GM12878 (cell line): ENCODE data around the gene RNF166. TPM values are rescaled to one million over a fixed set of nuclear protein-coding genes. Genes with fewer than 3 reads are reported as not detected.

Experiments
- CHD1 ChIP-seq: IDR thresholded peaks from 2 replicates; pipeline ENCODE4 v1.6.1; 2012; ENCODE audit warnings: low read depth, low read length, improper control_type of control experiment
- CHD4 ChIP-seq: fragments of 200-600 bp; sonication (generic); IDR thresholded peaks from 2 replicates; pipeline ENCODE4 v1.6.1; 2016; ENCODE audit warnings: mild to moderate bottlenecking
- CTCF ChIP-seq, 3 experiments: IDR thresholded peaks in 2 of 3; conservative IDR thresholded peaks in 1 of 3; 2 replicates each; pipeline ENCODE4 v1.5.1; 2011; ENCODE audit warnings: low read depth in 3 of 3, low read length in 3 of 3, mild to moderate bottlenecking in 3 of 3, control low read depth in 2 of 3, moderate library complexity in 2 of 3, inconsistent platforms in 1 of 3, mixed read lengths in 1 of 3; ENCODE audit not compliant: control insufficient read depth in 2 of 3, insufficient read depth in 1 of 3; ENCODE audit errors: extremely low read depth in 1 of 3
- FOXM1 ChIP-seq: IDR thresholded peaks from 2 replicates; pipeline ENCODE4 v1.6.1; 2012; ENCODE audit warnings: low read depth, mild to moderate bottlenecking, inconsistent platforms, low read length, moderate library complexity
- GABPA ChIP-seq: IDR thresholded peaks from 2 replicates; pipeline ENCODE4 v1.6.1; 2014; ENCODE audit warnings: antibody characterized with exemption, low read depth, mild to moderate bottlenecking, inconsistent platforms
- HDGF ChIP-seq: fragments of 450-650 bp; IDR thresholded peaks from 2 replicates; pipeline ENCODE4 v1.6.1; 2016; ENCODE audit warnings: antibody characterized with exemption
- HSF1 ChIP-seq: fragments of 150-350 bp; IDR thresholded peaks from 2 replicates; pipeline ENCODE4 v1.6.1; 2014; ENCODE audit warnings: mild to moderate bottlenecking, low read depth, low read length
- IKZF2 ChIP-seq, 2 experiments: fragments of 450-650 bp; IDR thresholded peaks; 2 replicates each; pipeline ENCODE4 v1.6.1; 2017; ENCODE audit warnings: mild to moderate bottlenecking in 2 of 2, moderate library complexity in 2 of 2
- NR2F1 ChIP-seq: fragments of 450-650 bp; conservative IDR thresholded peaks from 2 replicates; pipeline ENCODE4 v1.6.1; 2017; ENCODE audit warnings: mild to moderate bottlenecking
- SMAD1 ChIP-seq: fragments of 450-650 bp; IDR thresholded peaks from 2 replicates; pipeline ENCODE4 v1.6.1; 2018; ENCODE audit warnings: mild to moderate bottlenecking, low read depth; ENCODE audit not compliant: partially characterized antibody
- SP1 ChIP-seq: IDR thresholded peaks from one replicate; pipeline ENCODE4 v1.6.1; 2011; ENCODE audit warnings: low read depth, low read length
- SREBF2 ChIP-seq: IDR thresholded peaks from 2 replicates; pipeline ENCODE4 v1.6.1; 2012; ENCODE audit warnings: mild to moderate bottlenecking, low read length
- SUPT20H ChIP-seq: IDR thresholded peaks from 2 replicates; pipeline ENCODE4 v1.6.1; 2011; ENCODE audit warnings: low read depth, mild to moderate bottlenecking, low read length, moderate library complexity, borderline replicate concordance; ENCODE audit not compliant: control insufficient read depth
- SUZ12 ChIP-seq: fragments of 200-600 bp; sonication (generic); IDR thresholded peaks from one replicate; pipeline ENCODE4 v1.6.1; 2018; ENCODE audit warnings: antibody characterized with exemption, mild to moderate bottlenecking; ENCODE audit not compliant: unreplicated experiment
- USF1 ChIP-seq: IDR thresholded peaks from 2 replicates; pipeline ENCODE4 v1.6.1; 2011; ENCODE audit warnings: borderline replicate concordance, low read depth, mild to moderate bottlenecking, moderate library complexity, mixed read lengths, low read length; ENCODE audit not compliant: insufficient read depth; ENCODE audit errors: extremely low read length
- YY1 ChIP-seq: IDR thresholded peaks from 2 replicates; pipeline ENCODE4 v1.6.1; 2011; ENCODE audit warnings: low read depth, mild to moderate bottlenecking, low read length
- ZBTB11 ChIP-seq: fragments of 450-650 bp; formaldehyde crosslinking; IDR thresholded peaks from 2 replicates; pipeline ENCODE4 v1.5.0; 2022; ENCODE audit warnings: mild to moderate bottlenecking, missing genetic modification characterization
- polyA plus RNA-seq, 11 experiments: library from polyadenylated mRNA; depleted of rRNA in 4 of 11; unstranded in 6 of 11; stranded (reverse) in 5 of 11; fragments of >200 nt; fragmentation: Nextera tagmentation in 4 of 11; fragmentation: Illumina TruSeq in 1 of 11; extraction: Ambion mirVana in 4 of 11; extraction: Trizol in 1 of 11; gene quantifications; 1 replicate in 1 of 11; 2 replicates in 10 of 11; pipeline versions ENCODE4 v1.2.1 to v1.2.3, GENCODE V29; 2011 to 2016; ENCODE audit warnings: inconsistent platforms in 2 of 11, missing spikeins in 2 of 11, low read depth in 1 of 11
- total RNA-seq, 4 experiments: library from RNA; depleted of rRNA in 3 of 4; stranded (reverse); fragments of >200 nt in 3 of 4; fragmentation: Illumina TruSeq in 1 of 4; extraction: Trizol in 1 of 4; gene quantifications; 2 replicates each; pipeline versions ENCODE4 v1.2.1 to v1.2.3, GENCODE V29; 2013 to 2021

The RNF166 gene
- total and polyA plus RNA-seq, 10 of the 15 experiments (the other 5 are each of a cell fraction or from before 2014, with no cell fraction given) = 0.48 to 32.8 (median 12.1) TPM

- no peak for TF ChIP-seq CTCF (IDR thresholded peaks at IDR 0.05 in 2 of 3, conservative IDR thresholded peaks at IDR 0.05 in 1 of 3; ENCODE audit: control insufficient read depth in 2 of 3, extremely low read depth in 1 of 3, insufficient read depth in 1 of 3, low read depth in 3 of 3, low read length in 3 of 3)
- TF ChIP-seq CHD4 = no peak
- TF ChIP-seq USF1 = no peak
- no peak for TF ChIP-seq SREBF2
- TF ChIP-seq NR2F1 = peak; percentile 98
- TF ChIP-seq GABPA = no peak; the same call in 1 of the 2 replicates
- TF ChIP-seq CHD1 = no peak
- TF ChIP-seq YY1 = no peak
- no peak for TF ChIP-seq SP1
- TF ChIP-seq SMAD1 = no peak
- TF ChIP-seq SUZ12 = no peak
- no peak for TF ChIP-seq ZBTB11 (CRISPR knock-in tag)
- TF ChIP-seq IKZF2 (IDR thresholded peaks at IDR 0.05) = no peak
- no peak; the same call in 1 of the 2 replicates for TF ChIP-seq HDGF
- no peak for TF ChIP-seq SUPT20H
- no peak for TF ChIP-seq HSF1
- TF ChIP-seq FOXM1 = no peak
Measured at GRCh38 chr16:88649924-88650748, 56.1 kb downstream of the RNF166 start (continued).
